Esophagus muscularis mucosa (tissue), 3 donors: Measurements from ENCODE around the gene CNBD2.

ENCODE experiments used
- CTCF ChIP-seq, 3 experiments: fragments of 200-600 bp in 2 of 3; fragments of 450-650 bp in 1 of 3; sonication (generic) in 2 of 3; IDR thresholded peaks; one replicate each; pipeline ENCODE4 v1.5.1; 2017 to 2019; ENCODE audit warnings: antibody characterized with exemption in 3 of 3, mild to moderate bottlenecking in 2 of 3, moderate library complexity in 1 of 3
- POLR2AphosphoS5 ChIP-seq, 2 donors: sonication (generic); formaldehyde crosslinking; IDR thresholded peaks; one replicate each; pipeline ENCODE4 v1.6.1; 2017; ENCODE audit warnings: antibody characterized with exemption in 2 of 2

GRCh38 chr20:36035745-36036144, 67.4 kb downstream of the CNBD2 start:
- TF ChIP-seq CTCF (IDR thresholded peaks at IDR 0.05) (no peak), POLR2AphosphoS5 (IDR thresholded peaks at IDR 0.05) (no peak)
